Astrocyte of the spinal cord (primary cell): Measurements from ENCODE around the gene SV2C.
"Not testable (repeated sequence)": the region's sequence is repeated elsewhere in the genome, so short reads cannot be mapped to it uniquely, and the experiment has no call there.

Experiments used
- DNase-seq: peaks from one replicate; pipeline ENCODE4 v3.0.0; 2011; ENCODE audit warnings: low read depth, low spot score
- H3K4me3 ChIP-seq: 2 replicates; pipeline ENCODE4 v1.5.1; 2011; ENCODE audit warnings: low read depth, mild to moderate bottlenecking, low read length, moderate library complexity
- in situ Hi-C: cut with HindIII; loops from 2 replicates; pipeline ENCODE4 v1.10.0; 2017; ENCODE audit warnings: low sequenced_read_pairs
- TF ChIP-seq, protein P1 (sequence below): IDR thresholded peaks from 2 replicates; pipeline ENCODE4 v1.5.1; 2012; ENCODE audit warnings: low read depth, mild to moderate bottlenecking, low read length, inconsistent platforms

The SV2C gene

DNA sequence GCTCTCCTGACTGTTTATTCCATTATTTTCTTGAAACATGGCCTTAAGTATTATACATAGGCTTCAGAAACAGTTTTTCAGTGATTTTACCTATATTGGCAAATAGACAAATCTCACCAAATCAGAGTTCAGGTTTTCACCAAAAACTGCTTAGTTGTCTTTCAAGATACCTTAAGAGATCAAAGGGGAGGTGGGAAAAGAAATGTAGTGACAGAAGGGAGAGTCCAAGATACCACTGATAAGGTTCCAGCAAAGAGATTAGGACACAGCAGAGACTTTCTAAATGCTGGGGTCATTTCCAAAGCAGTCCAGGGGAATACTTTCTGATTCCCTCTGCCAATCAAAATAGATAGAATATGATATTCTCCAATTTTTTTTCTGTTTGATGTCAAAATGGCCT, 246.2 kb downstream of the SV2C start:
- no peak overlapping the region for H3K4me3 ChIP-seq
- in situ Hi-C loops, result no loop called here
- DNase-seq, result no peak
- TF ChIP-seq, protein P1, sequence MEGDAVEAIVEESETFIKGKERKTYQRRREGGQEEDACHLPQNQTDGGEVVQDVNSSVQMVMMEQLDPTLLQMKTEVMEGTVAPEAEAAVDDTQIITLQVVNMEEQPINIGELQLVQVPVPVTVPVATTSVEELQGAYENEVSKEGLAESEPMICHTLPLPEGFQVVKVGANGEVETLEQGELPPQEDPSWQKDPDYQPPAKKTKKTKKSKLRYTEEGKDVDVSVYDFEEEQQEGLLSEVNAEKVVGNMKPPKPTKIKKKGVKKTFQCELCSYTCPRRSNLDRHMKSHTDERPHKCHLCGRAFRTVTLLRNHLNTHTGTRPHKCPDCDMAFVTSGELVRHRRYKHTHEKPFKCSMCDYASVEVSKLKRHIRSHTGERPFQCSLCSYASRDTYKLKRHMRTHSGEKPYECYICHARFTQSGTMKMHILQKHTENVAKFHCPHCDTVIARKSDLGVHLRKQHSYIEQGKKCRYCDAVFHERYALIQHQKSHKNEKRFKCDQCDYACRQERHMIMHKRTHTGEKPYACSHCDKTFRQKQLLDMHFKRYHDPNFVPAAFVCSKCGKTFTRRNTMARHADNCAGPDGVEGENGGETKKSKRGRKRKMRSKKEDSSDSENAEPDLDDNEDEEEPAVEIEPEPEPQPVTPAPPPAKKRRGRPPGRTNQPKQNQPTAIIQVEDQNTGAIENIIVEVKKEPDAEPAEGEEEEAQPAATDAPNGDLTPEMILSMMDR, result no peak

DNA sequence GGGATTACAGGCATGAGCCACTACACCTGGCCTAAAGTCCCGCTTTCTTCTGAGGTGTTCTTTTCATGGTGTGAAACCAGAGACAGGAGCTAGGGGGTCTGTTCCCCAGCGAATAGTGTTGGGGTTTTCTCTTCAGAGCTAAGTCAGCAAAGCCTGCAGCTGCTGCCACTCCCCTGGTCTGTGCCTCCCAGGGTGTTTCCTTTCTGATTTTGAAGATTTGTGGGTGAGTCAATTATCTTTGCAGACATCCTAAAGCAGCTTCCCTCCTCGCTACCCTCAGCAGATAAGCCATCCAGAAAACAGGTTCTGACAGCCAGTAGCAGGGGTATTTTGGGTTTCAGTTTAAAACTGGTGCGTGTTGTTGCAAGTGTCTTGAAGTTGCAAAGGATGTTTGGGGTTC, 247.9 kb downstream of the SV2C start:
- no peak for DNase-seq
- no peak overlapping the region for H3K4me3 ChIP-seq
- in situ Hi-C loops, result no loop called here
- TF ChIP-seq, protein P1, result no peak

DNA sequence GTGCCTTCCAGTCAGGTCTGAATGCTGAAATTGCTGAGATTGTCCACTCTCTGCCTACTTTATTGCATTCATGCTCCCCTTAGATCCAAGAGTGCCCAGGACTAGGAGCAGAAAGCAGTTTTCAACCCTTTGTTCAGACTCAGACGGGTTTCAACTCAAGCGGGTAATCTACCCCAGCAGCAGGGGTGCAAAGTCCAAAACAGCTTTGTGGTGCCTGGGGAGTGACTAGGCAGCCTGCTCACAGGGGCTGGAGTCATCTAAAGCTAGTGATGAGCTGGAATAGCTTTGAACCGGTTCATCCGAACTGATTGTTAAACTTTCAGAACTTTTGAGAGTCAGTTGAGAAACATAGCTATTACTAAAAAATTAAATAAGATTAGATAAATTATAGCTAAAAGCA, 248.9 kb downstream of the SV2C start:
- in situ Hi-C loops, result no loop called here
- DNase-seq, result no peak
- no peak overlapping the region for H3K4me3 ChIP-seq
- TF ChIP-seq, protein P1, result no peak

DNA sequence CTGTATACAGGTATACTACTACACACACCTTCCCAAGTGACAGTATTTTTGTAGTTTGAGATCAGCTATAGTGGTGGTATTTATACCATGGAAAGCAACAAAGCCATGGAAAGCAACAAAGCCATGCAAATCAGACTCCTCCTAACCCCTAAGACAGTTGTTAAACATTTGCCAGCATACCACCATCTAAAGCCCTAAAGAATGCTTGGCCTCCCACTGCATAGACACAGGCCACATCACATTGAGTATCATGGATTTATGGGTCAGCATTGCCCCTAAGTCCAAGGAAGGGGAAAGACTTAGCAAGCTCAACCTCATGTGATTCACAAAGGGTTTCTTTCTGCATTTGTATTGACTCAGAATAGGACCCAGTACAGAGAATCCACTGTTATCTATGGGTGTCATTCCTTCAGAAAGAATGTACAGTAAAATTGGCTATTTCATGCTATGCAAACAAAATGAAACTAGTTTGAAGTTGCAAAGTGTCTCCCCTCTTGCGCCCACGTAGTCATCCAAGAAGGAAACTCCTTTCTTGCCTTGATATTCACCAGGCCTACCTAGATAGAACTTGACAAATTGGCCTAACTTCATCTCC, 249.5 kb downstream of the SV2C start:
- DNase-seq, result no peak
- in situ Hi-C loops, result no loop called here
- no peak overlapping the region for H3K4me3 ChIP-seq
- TF ChIP-seq, protein P1, result no peak

DNA sequence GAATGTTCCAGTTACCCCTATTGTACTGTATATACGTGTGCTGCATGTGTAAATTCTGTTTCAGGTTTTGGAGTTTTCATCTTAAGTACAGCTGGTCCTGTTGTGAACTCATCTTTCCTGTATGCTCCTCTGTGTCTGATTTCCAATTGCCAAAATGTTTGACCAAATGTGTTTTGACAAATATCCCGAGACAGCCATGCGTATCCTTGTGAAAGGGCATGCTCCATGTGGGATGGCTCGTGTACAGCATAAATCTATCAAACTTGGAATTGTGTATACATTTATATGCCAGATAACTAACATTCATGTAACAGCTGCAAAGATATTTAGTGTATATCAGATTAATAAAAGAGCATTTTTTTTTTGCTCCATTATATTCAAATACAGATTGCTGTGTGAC, 250.4 kb downstream of the SV2C start:
- in situ Hi-C loops, result no loop called here
- DNase-seq, result no peak
- TF ChIP-seq, protein P1, result no peak
- H3K4me3 ChIP-seq, result no peak overlapping the region

DNA sequence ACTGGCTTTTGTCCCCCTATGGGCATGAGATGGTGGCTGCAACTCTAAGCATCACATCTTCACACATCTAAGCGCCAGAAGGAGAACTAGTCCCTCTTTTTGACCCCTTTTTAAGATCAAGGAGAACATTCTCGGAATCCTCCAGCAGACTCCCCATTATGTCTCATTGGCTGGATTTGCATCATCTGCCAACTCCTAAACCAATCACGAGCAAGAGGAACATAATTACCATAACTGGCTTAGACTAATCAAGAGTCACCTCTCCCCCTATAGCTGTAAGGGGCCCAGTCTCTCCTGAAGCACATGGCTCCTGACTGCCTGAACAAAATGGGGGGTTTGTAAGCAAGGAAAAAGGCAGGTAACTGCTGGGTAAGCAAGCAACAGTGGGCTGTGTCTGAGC, 251.4 kb downstream of the SV2C start:
- H3K4me3 ChIP-seq, result no peak overlapping the region
- no peak for DNase-seq
- in situ Hi-C loops, result no loop called here
- TF ChIP-seq, protein P1, result no peak

DNA sequence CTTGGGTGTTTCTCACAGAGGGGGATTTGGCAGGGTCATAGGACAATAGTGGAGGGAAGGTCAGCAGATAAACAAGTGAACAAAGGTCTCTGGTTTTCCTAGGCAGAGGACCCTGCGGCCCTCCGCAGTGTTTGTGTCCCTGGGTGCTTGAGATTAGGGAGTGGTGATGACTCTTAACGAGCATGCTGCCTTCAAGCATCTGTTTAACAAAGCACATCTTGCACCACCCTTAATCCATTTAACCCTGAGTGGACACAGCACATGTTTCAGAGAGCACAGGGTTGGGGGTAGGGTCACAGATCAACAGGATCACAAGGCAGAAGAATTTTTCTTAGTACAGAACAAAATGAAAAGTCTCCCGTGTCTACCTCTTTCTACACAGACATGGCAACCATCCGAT, 252.3 kb downstream of the SV2C start:
- in situ Hi-C loops, H3K4me3 ChIP-seq, DNase-seq: not testable (repeated sequence)

DNA sequence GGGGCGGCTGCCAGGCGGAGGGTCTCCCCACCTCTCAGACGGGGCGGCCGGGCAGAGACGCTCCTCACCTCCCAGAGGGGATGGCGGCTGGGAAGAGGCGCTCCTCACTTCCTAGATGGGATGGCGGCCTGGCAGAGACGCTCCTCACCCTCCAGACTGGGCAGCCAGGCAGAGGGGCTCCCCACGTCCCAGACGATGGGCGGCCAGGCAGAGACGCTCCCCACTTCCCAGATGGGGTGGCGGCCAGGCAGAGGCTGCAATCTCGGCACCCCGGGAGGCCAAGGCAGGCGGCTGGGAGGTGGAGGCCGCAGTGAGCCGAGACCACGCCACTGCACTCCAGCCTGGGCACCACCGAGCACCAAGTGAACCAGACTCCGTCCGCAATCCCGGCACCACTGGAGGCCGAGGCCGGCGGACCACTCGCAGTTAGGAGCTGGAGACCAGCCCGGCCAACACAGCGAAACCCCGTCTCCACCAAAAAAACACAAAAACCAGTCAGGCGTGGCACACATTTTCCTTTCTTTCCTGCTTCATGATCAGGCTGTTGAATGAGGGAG, 253.1 kb downstream of the SV2C start:
- DNase-seq, in situ Hi-C loops, H3K4me3 ChIP-seq: not testable (repeated sequence)
